ENCODE results near the gene GRAMD1B.

GRAMD1B gene

GRCh38 chr11:123475469-123475868 is 45.4 kb downstream of the GRAMD1B start:
- DNase-seq (ENCODE audit: low read depth), result no peak

GRCh38 chr11:123477205-123477907 is 47.3 kb downstream of the GRAMD1B start:
- DNase-seq (ENCODE audit: low read depth), result no peak

GRCh38 chr11:123478352-123478987 is 48.4 kb downstream of the GRAMD1B start:
- DNase-seq (ENCODE audit: low read depth), result no peak

GRCh38 chr11:123479048-123479837 is 49.2 kb downstream of the GRAMD1B start:
- no peak for DNase-seq (ENCODE audit: low read depth)

- no peak for DNase-seq (ENCODE audit: low read depth)
Measured at GRCh38 chr11:123480290-123480815, 50.3 kb downstream of the GRAMD1B start.

GRCh38 chr11:123480882-123481281 is 50.8 kb downstream of the GRAMD1B start:
- no peak for DNase-seq (ENCODE audit: low read depth)

- DNase-seq (ENCODE audit: low read depth), result no peak
Measured at GRCh38 chr11:123481640-123482039, 51.6 kb downstream of the GRAMD1B start.

GRCh38 chr11:123482218-123482617 is 52.1 kb downstream of the GRAMD1B start:
- DNase-seq (ENCODE audit: low read depth), result no peak

- no peak for DNase-seq (ENCODE audit: low read depth)
Measured at GRCh38 chr11:123483058-123483457, 53.0 kb downstream of the GRAMD1B start.

- no peak for DNase-seq (ENCODE audit: low read depth)
Measured at GRCh38 chr11:123483466-123483865, 53.4 kb downstream of the GRAMD1B start.

- no peak for DNase-seq (ENCODE audit: low read depth)
Measured at GRCh38 chr11:123484448-123484847, 54.4 kb downstream of the GRAMD1B start.

- no peak for DNase-seq (ENCODE audit: low read depth)
Measured at GRCh38 chr11:123487157-123487744, 57.2 kb downstream of the GRAMD1B start.

- DNase-seq (ENCODE audit: low read depth), result no peak
Measured at GRCh38 chr11:123490527-123490926, 60.5 kb downstream of the GRAMD1B start.

GRCh38 chr11:123491241-123491640 is 61.2 kb downstream of the GRAMD1B start:
- no peak for DNase-seq (ENCODE audit: low read depth)

- DNase-seq (ENCODE audit: low read depth), result no peak
Measured at GRCh38 chr11:123493349-123494063, 63.4 kb downstream of the GRAMD1B start.

GRCh38 chr11:123494195-123495050 is 64.4 kb downstream of the GRAMD1B start:
- no peak for DNase-seq (ENCODE audit: low read depth)

- DNase-seq (ENCODE audit: low read depth), result no peak
Measured at GRCh38 chr11:123504401-123504800, 74.3 kb downstream of the GRAMD1B start.

- DNase-seq (ENCODE audit: low read depth), result no peak
Measured at GRCh38 chr11:123505546-123506299, 75.7 kb downstream of the GRAMD1B start.

- DNase-seq (ENCODE audit: low read depth), result no peak
Measured at GRCh38 chr11:123507043-123507442, 77.0 kb downstream of the GRAMD1B start.

All from CMK (cell line).